ENCODE results near the gene IFIH1.

Gene IFIH1

GRCh38 chr2:162308747-162309503, 9.6 kb downstream of the IFIH1 start:
- DNase-seq: no peak

DNA sequence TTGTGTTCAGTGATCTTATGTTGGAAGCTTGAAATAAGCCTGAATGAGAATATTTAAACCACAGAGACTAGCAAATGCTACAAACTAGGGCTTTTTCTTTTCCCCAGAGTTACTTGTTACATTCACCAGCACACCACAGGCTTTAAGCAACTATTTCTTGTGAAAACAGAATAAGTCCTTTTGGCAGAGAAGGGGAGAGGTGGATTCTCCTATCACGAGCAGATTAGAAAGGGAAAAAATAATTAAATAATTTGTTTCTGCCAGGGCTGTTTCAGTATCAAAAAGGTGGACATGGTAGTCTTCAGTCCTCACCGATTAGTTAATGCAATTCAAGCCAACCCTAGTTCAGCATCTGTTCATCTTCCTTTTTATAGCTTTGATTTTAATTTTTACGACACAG, 12.6 kb downstream of the IFIH1 start:
- no peak for DNase-seq

DNA sequence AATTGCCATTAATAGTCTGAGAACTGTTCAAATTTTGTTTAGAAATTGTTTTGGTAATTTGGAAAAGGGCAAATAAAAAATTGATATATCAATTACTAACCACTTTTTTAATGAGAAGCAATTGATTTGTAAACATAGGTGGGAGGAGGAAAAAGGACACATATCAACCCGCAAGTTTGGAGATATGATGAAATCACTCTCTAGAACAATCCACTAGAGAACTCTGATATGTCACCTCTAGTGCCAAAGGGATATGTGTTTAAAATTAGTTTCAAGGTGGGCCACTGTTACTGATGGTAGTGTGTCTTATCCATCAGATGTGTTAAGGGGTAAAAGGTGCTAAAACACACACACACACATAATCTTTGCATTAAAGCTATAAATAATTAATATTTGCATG, 16.6 kb downstream of the IFIH1 start:
- DNase-seq: no peak

DNA sequence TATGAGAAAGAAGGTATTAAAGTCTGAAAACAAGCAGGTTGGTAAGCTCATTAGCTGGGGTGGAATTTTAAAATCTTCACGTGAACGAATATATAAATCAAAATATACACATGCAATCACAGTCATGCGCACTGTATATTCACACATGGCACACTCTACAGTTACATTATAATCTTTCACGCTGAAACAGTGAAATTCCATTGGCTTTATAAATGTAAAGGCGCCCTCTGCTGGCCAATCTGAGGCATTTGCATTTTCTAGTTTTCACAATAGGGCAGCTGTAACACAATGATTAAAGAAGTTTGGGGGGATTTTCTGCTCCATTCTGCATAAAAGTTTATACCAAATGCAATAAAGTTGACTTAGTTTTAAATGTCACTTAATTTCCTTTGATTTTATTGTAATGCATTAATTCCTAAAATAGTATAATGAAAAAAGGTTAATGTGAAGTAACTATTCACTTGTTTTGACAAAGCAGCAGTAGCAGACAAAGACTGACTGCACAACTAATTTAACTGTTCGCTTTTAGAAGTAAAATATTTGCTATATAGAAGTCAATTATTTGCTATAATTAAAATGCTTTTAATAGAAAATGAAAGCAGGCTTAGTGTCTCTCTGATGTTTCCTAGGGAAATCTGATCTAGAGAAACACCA, 17.2 kb downstream of the IFIH1 start:
- DNase-seq: peak; percentile 18

DNA sequence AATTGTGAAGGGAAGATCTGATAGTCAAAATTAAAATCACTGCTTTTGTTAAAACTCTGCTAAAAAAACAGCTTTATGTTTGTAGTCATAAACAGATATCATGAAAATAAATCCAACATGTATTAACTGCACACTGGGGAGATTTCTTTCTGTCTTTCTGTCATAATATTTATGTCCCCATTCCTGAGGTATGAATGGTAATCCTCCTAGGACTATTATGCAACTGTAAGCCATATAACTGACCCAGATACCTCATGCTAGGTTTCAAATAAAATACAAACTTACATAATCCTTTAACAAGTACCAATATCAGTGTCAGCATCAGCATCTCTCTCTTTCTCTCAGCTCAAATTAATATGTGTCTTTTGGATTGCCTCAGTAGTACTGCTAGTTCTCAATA, 18.2 kb downstream of the IFIH1 start:
- no peak for DNase-seq

DNA sequence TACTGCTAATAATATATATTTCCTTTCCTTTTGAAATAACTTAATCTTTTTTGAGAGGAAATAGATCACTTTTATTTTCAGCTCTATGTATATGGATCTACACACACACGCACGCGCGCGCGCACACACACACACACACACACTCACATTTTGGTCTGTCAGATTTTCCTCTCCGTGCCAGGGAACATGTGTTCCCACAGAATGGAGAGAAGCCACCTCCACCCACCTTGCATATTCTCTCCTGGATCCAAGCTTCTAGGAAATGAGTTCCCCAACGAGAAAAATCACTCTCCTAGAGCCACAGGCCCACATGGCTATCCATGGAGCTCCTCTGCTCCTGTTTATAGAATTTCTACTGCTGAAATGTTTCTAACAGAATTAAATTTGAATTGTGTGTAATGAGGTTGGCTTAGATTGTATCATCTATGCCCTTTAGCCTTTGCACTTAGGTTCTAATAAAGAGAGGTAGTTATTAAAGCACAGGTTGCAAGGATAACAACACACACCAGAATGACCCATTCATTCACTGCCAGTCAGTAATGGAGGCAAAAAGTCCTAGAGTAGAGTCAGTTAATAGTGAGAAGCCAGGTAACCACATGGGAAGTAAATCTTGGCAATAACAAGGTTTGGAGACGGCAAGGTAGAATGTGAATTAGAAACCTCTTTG, 19.7 kb downstream of the IFIH1 start:
- DNase-seq: no peak

GRCh38 chr2:162297925-162298552, 20.4 kb downstream of the IFIH1 start:
- peak; percentile 18 for DNase-seq

GRCh38 chr2:162295009-162295408, 23.5 kb downstream of the IFIH1 start:
- DNase-seq: no peak

DNA sequence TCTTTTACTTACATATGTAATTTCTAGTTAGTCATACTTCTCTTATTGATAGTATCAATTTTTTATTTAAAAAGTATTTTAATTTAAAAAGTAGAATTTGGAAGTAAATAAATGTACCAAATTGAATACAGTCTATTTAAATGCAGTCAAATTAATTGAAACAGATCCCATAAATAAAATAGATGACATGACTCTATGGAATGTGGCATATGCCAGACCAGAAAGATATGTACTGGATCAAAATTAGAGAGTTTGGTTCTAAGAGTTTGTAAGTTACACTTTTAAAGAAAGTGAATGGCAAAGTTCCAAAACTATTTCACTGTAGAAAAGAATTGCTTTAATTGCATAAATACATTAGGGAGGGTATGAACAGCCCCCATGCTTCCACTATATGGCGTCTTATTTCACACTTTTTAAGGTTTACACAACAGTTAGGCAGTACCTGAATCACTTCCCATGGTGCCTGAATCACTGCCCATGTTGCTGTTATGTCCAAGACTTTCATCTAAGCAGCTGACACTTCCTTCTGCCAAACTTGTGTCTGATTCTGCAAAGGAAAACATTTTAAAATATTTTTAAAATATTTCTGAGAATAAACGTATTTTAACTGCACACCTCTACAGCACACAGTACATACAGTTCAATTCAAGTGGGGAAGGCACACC, 25.2 kb downstream of the IFIH1 start:
- no peak for DNase-seq

- DNase-seq: no peak
Measured at GRCh38 chr2:162291748-162292147, 26.7 kb downstream of the IFIH1 start.

- DNase-seq: no peak
Measured at GRCh38 chr2:162282765-162283425, 35.6 kb downstream of the IFIH1 start.

DNA sequence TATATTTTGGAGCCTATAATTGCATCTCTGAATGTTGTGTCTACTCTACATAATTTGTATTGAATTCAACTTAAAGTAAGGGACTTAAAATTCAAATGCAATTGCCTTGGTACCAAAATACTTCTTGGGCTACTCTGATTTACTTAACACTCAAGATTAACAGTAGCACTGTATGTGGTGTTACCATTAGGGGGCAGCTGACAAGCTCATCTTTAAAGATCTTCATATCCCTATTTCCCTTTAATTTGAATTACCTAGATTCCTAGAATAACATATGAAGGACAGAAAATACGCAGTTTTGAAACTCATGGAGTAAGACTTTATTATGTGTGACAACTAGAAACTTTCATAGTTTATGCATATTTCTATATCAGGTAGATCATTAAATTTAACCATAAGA, 37.8 kb downstream of the IFIH1 start:
- no peak for DNase-seq

- DNase-seq: no peak
Measured at GRCh38 chr2:162277381-162277780, 41.1 kb downstream of the IFIH1 start.

DNA sequence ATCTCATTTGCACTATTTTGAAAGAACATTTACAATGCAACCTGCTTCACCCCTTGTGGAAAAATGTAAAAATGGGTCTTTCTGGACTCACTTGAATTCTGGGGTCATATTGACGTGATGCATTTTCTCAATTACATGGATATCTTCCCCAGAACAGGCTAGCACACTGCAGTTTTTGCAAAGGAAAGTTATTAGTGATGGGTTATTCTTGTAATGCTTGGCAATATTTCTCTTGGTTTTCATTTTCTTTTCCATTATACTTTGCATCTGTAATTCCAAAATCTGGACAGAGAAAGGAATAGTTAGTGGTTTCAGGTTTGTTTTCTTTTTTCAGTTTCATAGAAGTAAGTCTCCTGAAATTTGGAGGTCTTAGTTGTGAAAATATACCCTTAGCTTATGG, 50.5 kb downstream of the IFIH1 start:
- DNase-seq: no peak

DNA sequence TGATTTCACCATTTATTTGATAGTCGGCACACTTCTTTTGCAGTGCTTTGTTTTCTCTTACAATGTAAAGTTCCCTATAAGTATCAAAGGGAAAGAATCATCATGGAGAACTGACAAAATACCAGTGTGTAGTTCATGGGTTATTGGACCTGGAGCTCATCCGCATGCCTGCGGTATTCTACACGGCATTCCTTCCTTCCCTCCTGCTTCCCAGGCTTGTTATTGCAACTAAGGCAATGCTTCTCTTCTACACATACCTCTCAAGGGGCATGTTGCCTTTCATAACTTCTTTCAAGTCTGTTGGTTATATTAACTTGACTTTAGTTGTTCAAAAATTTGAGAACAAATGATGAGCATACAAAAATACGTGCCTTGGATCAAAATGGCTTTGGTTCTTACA, 51.0 kb downstream of the IFIH1 start:
- no peak for DNase-seq

GRCh38 chr2:162266460-162266760, 52.1 kb downstream of the IFIH1 start:
- DNase-seq: no peak

- no peak for DNase-seq
Measured at GRCh38 chr2:162265666-162266459, 52.6 kb downstream of the IFIH1 start.

- DNase-seq: no peak
Measured at GRCh38 chr2:162261032-162261945, 57.2 kb downstream of the IFIH1 start.

- no peak for DNase-seq
Measured at GRCh38 chr2:162258686-162259085, 59.8 kb downstream of the IFIH1 start.

DNA sequence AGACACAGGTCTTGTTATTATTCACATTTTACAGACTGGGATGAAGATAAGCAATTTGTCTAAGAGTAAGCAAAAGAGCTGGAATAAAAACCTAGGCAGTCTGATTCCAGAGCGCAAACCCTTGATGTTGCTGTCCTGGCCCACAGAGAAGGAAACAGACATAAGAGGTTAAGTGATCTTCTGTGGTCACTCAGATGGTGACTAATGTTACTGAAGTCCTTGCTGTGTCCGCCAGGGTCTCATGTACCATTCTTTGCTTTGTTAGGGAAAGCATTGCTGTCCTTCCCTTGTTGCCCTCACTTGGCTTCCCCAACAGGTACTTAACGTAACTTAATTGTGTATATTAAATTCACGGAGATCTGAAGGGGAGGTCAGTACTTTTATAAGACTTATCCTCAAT, 60.3 kb downstream of the IFIH1 start:
- DNase-seq: no peak

DNA sequence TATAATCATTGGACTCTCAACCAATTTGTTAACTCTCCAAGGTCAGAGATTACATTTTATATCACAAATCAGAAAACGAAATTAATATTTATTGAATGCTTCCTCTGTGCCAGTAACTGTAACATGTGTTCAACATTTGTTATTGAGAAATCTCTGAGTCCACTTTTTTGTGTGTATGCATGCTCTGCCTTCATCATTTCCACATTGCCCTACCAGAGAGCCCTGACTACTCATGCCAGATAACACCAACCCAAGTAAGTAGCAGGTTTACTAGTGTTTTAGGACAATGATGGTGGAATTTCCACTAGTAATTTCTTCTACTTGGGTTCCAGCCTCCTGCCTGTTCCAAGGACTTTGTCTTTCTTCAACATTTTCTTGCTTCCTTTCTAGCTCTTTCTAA, 61.1 kb downstream of the IFIH1 start:
- no peak for DNase-seq
